Hematopoietic multipotent progenitor cell treated with erythropoietin and hydrocortisone succinate and interleukin-3 and kit ligand, for 6 days (in vitro differentiated cells): Measurements from ENCODE around the gene MDGA2.

Experiments
- DNase-seq: peaks from one replicate; pipeline ENCODE4 v3.0.0-alpha.2; 2015

MDGA2 gene

GRCh38 chr14:46840944-46841720 is 834.3 kb downstream of the MDGA2 start:
- no peak for DNase-seq

GRCh38 chr14:46820291-46820690 is 855.1 kb downstream of the MDGA2 start:
- DNase-seq: no peak

GRCh38 chr14:46819117-46819516 is 856.3 kb downstream of the MDGA2 start:
- no peak for DNase-seq

- no peak for DNase-seq
These were observed 857.3 kb downstream of the MDGA2 start for GRCh38 chr14:46818147-46818546.

GRCh38 chr14:46793144-46793543 is 882.3 kb downstream of the MDGA2 start:
- DNase-seq: no peak
